K562 (cell line): ENCODE data around the gene C17orf78. TPM values are rescaled to one million over a fixed set of nuclear protein-coding genes. Genes with fewer than 3 reads are reported as not detected.

Experiments
- DACH1 ChIP-seq: fragments of 450-650 bp; IDR thresholded peaks from 2 replicates; pipeline ENCODE4 v1.6.1; 2018; ENCODE audit not compliant: partially characterized antibody
- DNMT1 ChIP-seq: fragments of 450-650 bp; IDR thresholded peaks from 2 replicates; pipeline ENCODE4 v1.6.1; 2016; ENCODE audit warnings: antibody characterized with exemption, mild to moderate bottlenecking
- ESRRB ChIP-seq: fragments of 250-450 bp; sonication (Bioruptor Pico); IDR thresholded peaks from 2 replicates; pipeline ENCODE4 v1.5.0; 2020; ENCODE audit warnings: mild to moderate bottlenecking, moderate library complexity, borderline replicate concordance
- ETV5 ChIP-seq: sonication (generic); formaldehyde crosslinking; IDR thresholded peaks from 2 replicates; pipeline ENCODE4 v1.4.0; 2020; ENCODE audit warnings: low read depth, mild to moderate bottlenecking, missing genetic modification reagents
- FIP1L1 ChIP-seq: fragments of 200-400 bp; formaldehyde crosslinking; IDR thresholded peaks from 2 replicates; pipeline ENCODE4 v1.6.1; 2018; ENCODE audit warnings: mild to moderate bottlenecking, low read depth, low read length; ENCODE audit not compliant: poor library complexity, severe bottlenecking
- FOSL1 ChIP-seq: fragments of 200-800 bp; sonication (Bioruptor generic); conservative IDR thresholded peaks from 2 replicates; pipeline ENCODE4 v1.6.1; 2016; ENCODE audit warnings: missing genetic modification characterization, missing compliant biosample characterization
- HDAC2 ChIP-seq: fragments of 450-650 bp; IDR thresholded peaks from 2 replicates; pipeline ENCODE4 v1.6.1; 2016; ENCODE audit warnings: mild to moderate bottlenecking
- KLF1 ChIP-seq: fragments of 450-650 bp; IDR thresholded peaks from 2 replicates; pipeline ENCODE4 v1.6.1; 2016; ENCODE audit warnings: missing genetic modification characterization, missing compliant biosample characterization
- MEF2A ChIP-seq: IDR thresholded peaks from 2 replicates; pipeline ENCODE4 v1.6.1; 2011; ENCODE audit warnings: low read depth, mild to moderate bottlenecking, low read length, moderate library complexity; ENCODE audit not compliant: control insufficient read depth
- NRF1 ChIP-seq, 2 experiments: fragments of 450-650 bp; IDR thresholded peaks in 1 of 2; conservative IDR thresholded peaks in 1 of 2; 2 replicates each; pipeline ENCODE4 v1.6.1; 2014; ENCODE audit warnings: mild to moderate bottlenecking in 2 of 2
- OTX1 ChIP-seq: fragments of 450-650 bp; formaldehyde crosslinking; IDR thresholded peaks from 2 replicates; pipeline ENCODE4 v1.4.0; 2022; ENCODE audit warnings: mild to moderate bottlenecking
- PPARD ChIP-seq: fragments of 250-450 bp; sonication (Bioruptor Pico); IDR thresholded peaks from 2 replicates; pipeline ENCODE4 v1.8.0; 2022; ENCODE audit warnings: inconsistent platforms, mild to moderate bottlenecking, moderate library complexity
- PTRF ChIP-seq: fragments of 450-650 bp; IDR thresholded peaks from 2 replicates; pipeline ENCODE4 v1.6.1; 2016; ENCODE audit warnings: mild to moderate bottlenecking, missing genetic modification characterization, missing compliant biosample characterization
- RBM17 ChIP-seq: fragments of 200-400 bp; formaldehyde crosslinking; IDR thresholded peaks from 2 replicates; pipeline ENCODE4 v1.6.1; 2017; ENCODE audit warnings: low read depth, mild to moderate bottlenecking, low read length, borderline replicate concordance
- TOE1 ChIP-seq, 2 experiments: fragments of 450-650 bp in 1 of 2; sonication (generic) in 1 of 2; formaldehyde crosslinking in 1 of 2; IDR thresholded peaks; 2 replicates each; pipeline versions ENCODE4 v1.7.1 to v1.8.0; 2016 to 2022; ENCODE audit warnings: borderline replicate concordance in 2 of 2, mild to moderate bottlenecking in 2 of 2, antibody characterized with exemption in 1 of 2, inconsistent platforms in 1 of 2, low read depth in 1 of 2, missing genetic modification reagents in 1 of 2, moderate library complexity in 1 of 2
- ZBTB7A ChIP-seq: IDR thresholded peaks from 2 replicates; pipeline ENCODE4 v1.6.1; 2011; ENCODE audit warnings: low read depth, mild to moderate bottlenecking, low read length, moderate library complexity, borderline replicate concordance; ENCODE audit not compliant: control insufficient read depth
- ZKSCAN8 ChIP-seq: fragments of 200-800 bp; sonication (Bioruptor generic); IDR thresholded peaks from 2 replicates; pipeline ENCODE4 v1.6.1; 2016; ENCODE audit warnings: missing genetic modification characterization, missing compliant biosample characterization
- ZNF146 ChIP-seq: IDR thresholded peaks from one replicate; pipeline ENCODE4 v1.6.1; 2018; ENCODE audit warnings: missing compliant biosample characterization; ENCODE audit not compliant: unreplicated experiment
- ZNF274 ChIP-seq: IDR thresholded peaks from 2 replicates; pipeline ENCODE4 v1.6.1; 2011; ENCODE audit warnings: low read depth, mild to moderate bottlenecking, low read length, moderate library complexity, borderline replicate concordance
- polyA plus RNA-seq, 8 experiments: library from polyadenylated mRNA; depleted of rRNA in 4 of 8; stranded (reverse) in 5 of 8; unstranded in 3 of 8; fragments of >200 nt; fragmentation: Nextera tagmentation in 2 of 8; fragmentation: Illumina TruSeq in 1 of 8; extraction: Ambion mirVana in 2 of 8; extraction: Trizol in 1 of 8; gene quantifications; 2 replicates each; pipeline versions ENCODE4 v1.2.1 to v1.2.3, GENCODE V29; 2011 to 2014; ENCODE audit warnings: inconsistent platforms in 1 of 8, missing spikeins in 1 of 8
- total RNA-seq, 7 experiments: library from RNA; depleted of rRNA in 6 of 7; stranded (reverse); fragments of >200 nt in 6 of 7; fragmentation: Illumina TruSeq in 2 of 7; extraction: Trizol in 2 of 7; gene quantifications; 2 replicates each; pipeline versions ENCODE4 v1.2.1 to v1.2.3, GENCODE V29; 2011 to 2021; ENCODE audit warnings: low replicate concordance in 1 of 7
- TF ChIP-seq, protein P1 (sequence below): sonication (generic); formaldehyde crosslinking; IDR thresholded peaks from 2 replicates; pipeline ENCODE4 v1.8.0; 2022; ENCODE audit warnings: mild to moderate bottlenecking, missing genetic modification reagents
- TF ChIP-seq, protein P2 (sequence below): fragments of 250-450 bp; sonication (Bioruptor Pico); IDR thresholded peaks from 2 replicates; pipeline ENCODE4 v1.5.0; 2021
- TF ChIP-seq, protein P3 (sequence below): sonication (generic); formaldehyde crosslinking; IDR thresholded peaks from 2 replicates; pipeline ENCODE4 v1.5.0; 2020; ENCODE audit warnings: missing genetic modification reagents
- TF ChIP-seq, protein P4 (sequence below): fragments of 250-450 bp; sonication (Bioruptor Pico); IDR thresholded peaks from 2 replicates; pipeline ENCODE4 v1.5.0; 2021; ENCODE audit warnings: mild to moderate bottlenecking, borderline replicate concordance

C17orf78 gene
- total and polyA plus RNA-seq, 9 of the 15 experiments (the other 6 are each of a cell fraction or from before 2014, with no cell fraction given) = not detected

DNA sequence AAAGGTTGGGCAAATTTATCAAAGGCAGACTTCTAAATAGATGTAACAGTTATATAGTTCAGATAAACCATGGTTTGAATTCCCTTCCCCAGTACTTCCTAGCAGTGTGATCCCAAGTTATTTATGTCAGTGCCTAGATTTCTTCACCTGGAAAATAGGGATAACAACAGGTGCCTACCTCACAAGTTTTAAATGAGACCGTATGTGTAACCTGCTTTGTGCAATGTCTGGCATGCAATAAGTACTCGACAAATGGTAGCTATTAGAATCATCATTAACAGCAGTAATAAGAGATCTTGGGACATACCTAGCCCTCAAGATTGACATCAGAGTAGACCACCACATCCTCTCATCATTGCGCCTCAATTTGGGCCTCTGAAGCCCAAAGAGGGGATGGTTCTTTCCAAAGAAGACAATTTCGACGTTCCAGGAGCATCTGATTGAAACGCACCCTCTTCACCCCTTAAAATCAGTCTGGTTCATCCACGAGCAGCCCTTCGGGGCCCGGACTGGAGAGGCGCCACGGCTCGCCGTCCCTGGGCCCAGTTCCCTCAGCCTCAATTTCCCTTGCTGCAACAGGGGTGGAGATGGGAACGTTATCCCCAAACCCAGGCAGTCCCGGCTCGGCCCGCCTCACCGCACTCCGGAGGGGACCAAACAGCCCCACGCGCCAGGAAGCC is 30.3 kb downstream of the C17orf78 start (continued):
- TF ChIP-seq RBM17 (no peak), FOSL1 (tag) (no peak), NRF1 (conservative IDR thresholded peaks at IDR 0.05 in 1 of 2, IDR thresholded peaks at IDR 0.05 in 1 of 2) (peak in 1 of 2 experiments; percentile 27; a peak in 1 of 4 replicates), HDAC2 (peak; percentile 63; the same call in 1 of the 2 replicates), PPARD (no peak), PTRF (tag) (no peak), ETV5 (CRISPR knock-in tag) (no peak), DACH1 (peak; percentile 6), TOE1 (IDR thresholded peaks at IDR 0.05; ENCODE audit: borderline replicate concordance) (peak; percentile 55; the same call in 1 of the 2 replicates), TOE1 (CRISPR knock-in tag; IDR thresholded peaks at IDR 0.05; ENCODE audit: borderline replicate concordance, low read depth) (no peak), ZBTB7A (no peak), ZKSCAN8 (CRISPR knock-in tag) (no peak), ESRRB (CRISPR knock-in tag) (no peak), DNMT1 (no peak), ZNF146 (CRISPR knock-in tag) (no peak), ZNF274 (no peak), MEF2A (no peak), KLF1 (peak; percentile 50; the same call in 1 of the 2 replicates), FIP1L1 (no peak), OTX1 (CRISPR knock-in tag) (no peak)
- TF ChIP-seq, protein P1, sequence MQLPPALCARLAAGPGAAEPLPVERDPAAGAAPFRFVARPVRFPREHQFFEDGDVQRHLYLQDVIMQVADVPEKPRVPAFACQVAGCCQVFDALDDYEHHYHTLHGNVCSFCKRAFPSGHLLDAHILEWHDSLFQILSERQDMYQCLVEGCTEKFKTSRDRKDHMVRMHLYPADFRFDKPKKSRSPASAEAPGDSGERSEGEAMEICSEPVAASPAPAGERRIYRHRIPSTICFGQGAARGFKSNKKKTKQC (CRISPR knock-in tag) = no peak
- TF ChIP-seq, protein P2, sequence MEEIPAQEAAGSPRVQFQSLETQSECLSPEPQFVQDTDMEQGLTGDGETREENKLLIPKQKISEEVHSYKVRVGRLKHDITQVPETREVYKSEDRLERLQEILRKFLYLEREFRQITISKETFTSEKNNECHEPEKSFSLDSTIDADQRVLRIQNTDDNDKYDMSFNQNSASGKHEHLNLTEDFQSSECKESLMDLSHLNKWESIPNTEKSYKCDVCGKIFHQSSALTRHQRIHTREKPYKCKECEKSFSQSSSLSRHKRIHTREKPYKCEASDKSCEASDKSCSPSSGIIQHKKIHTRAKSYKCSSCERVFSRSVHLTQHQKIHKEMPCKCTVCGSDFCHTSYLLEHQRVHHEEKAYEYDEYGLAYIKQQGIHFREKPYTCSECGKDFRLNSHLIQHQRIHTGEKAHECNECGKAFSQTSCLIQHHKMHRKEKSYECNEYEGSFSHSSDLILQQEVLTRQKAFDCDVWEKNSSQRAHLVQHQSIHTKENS (CRISPR knock-in tag) = no peak
- TF ChIP-seq, protein P3, sequence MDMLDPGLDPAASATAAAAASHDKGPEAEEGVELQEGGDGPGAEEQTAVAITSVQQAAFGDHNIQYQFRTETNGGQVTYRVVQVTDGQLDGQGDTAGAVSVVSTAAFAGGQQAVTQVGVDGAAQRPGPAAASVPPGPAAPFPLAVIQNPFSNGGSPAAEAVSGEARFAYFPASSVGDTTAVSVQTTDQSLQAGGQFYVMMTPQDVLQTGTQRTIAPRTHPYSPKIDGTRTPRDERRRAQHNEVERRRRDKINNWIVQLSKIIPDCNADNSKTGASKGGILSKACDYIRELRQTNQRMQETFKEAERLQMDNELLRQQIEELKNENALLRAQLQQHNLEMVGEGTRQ (CRISPR knock-in tag) = no peak
- TF ChIP-seq, protein P4, sequence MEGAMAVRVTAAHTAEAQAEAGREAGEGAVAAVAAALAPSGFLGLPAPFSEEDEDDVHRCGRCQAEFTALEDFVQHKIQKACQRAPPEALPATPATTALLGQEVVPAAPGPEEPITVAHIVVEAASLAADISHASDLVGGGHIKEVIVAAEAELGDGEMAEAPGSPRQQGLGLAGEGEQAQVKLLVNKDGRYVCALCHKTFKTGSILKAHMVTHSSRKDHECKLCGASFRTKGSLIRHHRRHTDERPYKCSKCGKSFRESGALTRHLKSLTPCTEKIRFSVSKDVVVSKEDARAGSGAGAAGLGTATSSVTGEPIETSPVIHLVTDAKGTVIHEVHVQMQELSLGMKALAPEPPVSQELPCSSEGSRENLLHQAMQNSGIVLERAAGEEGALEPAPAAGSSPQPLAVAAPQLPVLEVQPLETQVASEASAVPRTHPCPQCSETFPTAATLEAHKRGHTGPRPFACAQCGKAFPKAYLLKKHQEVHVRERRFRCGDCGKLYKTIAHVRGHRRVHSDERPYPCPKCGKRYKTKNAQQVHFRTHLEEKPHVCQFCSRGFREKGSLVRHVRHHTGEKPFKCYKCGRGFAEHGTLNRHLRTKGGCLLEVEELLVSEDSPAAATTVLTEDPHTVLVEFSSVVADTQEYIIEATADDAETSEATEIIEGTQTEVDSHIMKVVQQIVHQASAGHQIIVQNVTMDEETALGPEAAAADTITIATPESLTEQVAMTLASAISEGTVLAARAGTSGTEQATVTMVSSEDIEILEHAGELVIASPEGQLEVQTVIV (CRISPR knock-in tag) = no peak
